ENCODE results near the gene TMC6.
"Not testable (repeated sequence)": the region's sequence is repeated elsewhere in the genome, so short reads cannot be mapped to it uniquely, and the experiment has no call there.

The TMC6 gene

DNA sequence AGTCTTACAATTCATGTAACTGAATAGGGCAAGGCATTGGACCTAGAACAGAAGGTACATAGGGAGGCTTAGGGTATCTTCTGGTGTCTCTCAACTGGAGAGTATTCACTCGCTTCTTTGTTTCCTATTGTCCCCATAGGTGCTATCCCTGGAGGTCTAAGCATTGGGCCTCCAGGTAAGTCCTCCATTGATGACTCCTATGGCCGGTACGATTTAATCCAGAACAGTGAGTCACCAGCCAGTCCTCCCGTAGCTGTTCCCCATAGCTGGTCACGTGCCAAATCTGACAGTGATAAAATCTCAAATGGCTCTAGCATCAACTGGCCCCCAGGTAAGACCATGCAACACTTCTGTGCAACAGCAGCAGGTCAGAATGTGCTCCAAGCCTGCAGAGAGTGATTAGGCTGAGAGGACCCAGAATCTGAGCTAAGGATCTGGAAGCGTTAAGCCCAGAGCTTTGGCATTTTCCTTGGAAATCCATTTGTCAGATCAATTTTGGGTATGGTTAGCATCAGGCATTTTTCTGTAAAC, 35.7 kb downstream of the TMC6 start:
- no peak overlapping the region for H3K27ac Mint-ChIP-seq
- ATAC-seq (replicated peaks) (no peak), DNase-seq (no peak)
- H3K9me3 Mint-ChIP-seq = no peaks in the 10 kb centered on the region
- no peaks in the 10 kb centered on the region for H3K27me3 Mint-ChIP-seq
- H3K4me1 Mint-ChIP-seq (ENCODE audit: low read depth in 2 of 2) = no peaks in the 10 kb centered on the region
- no peak overlapping the region for H3K4me3 Mint-ChIP-seq
- peaks cover 92% of the 10 kb centered on the region for H3K36me3 Mint-ChIP-seq (ENCODE audit: insufficient read depth)

DNA sequence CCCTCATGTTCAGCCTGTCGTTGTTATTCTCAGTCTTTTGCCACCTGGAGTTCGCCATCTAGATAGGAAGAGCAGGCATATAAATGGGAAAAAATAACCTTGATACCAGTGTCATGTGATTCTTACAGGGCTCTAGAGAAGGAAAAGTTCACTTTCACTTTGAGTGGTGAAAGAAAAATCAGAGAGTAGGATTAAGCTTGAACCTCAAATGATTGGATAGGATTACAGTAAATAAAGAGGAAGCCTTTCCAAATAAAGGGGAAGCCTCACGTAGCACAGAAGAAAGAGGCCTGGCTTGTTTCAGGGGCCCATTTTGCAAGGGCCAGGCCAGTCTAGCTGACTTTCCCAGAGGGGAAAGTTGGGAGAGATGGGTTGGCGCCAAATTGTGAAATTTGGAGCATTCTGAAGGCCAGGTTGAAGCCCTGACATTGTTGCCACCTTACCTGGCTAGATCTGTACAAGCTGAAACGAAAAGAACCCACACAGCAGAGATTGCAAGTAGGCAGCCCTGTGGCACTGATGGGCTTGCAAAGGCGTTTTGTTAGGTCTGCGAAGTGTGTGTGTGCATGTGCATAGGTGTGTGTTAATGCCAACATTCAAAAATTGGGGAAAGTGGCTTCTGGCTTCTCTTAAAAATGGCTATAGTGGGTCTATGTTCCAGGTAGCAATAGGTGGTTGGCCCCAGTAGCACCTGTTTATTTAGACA, 38.8 kb downstream of the TMC6 start:
- Mint-ChIP-seq H3K4me1 (ENCODE audit: low read depth in 2 of 2) (peaks cover 0 to 2% of the 10 kb centered on the region in 2 donors), H3K27me3 (no peaks in the 10 kb centered on the region), H3K9me3 (no peaks in the 10 kb centered on the region), H3K27ac (peak overlapping the region in 1 of 2 donors; percentile 29), H3K36me3 (ENCODE audit: insufficient read depth) (peaks cover 91% of the 10 kb centered on the region), H3K4me3 (no peak overlapping the region)
- ATAC-seq (replicated peaks) = no peak
- no peak for DNase-seq

- Mint-ChIP-seq H3K27me3 (no peaks in the 10 kb centered on the region), H3K4me3 (no peak overlapping the region), H3K4me1 (ENCODE audit: low read depth in 2 of 2) (peaks cover 0 to 2% of the 10 kb centered on the region in 2 donors), H3K9me3 (no peaks in the 10 kb centered on the region), H3K27ac (peak overlapping the region in 1 of 2 donors; percentile 48), H3K36me3 (ENCODE audit: insufficient read depth) (peaks cover 91% of the 10 kb centered on the region)
- ATAC-seq (replicated peaks) (no peak), DNase-seq (no peak)
Measured at GRCh38 chr17:78088529-78088928, 40.0 kb downstream of the TMC6 start.

GRCh38 chr17:78086740-78087139, 41.8 kb downstream of the TMC6 start:
- H3K4me3 Mint-ChIP-seq = no peak overlapping the region
- peak overlapping the region in 1 of 2 donors; percentile 22 for H3K27ac Mint-ChIP-seq
- H3K4me1 Mint-ChIP-seq (ENCODE audit: low read depth in 2 of 2) = peaks cover 0 to 2% of the 10 kb centered on the region in 2 donors
- no peak for ATAC-seq (replicated peaks)
- H3K27me3 Mint-ChIP-seq = no peaks in the 10 kb centered on the region
- no peak for DNase-seq
- no peaks in the 10 kb centered on the region for H3K9me3 Mint-ChIP-seq
- H3K36me3 Mint-ChIP-seq (ENCODE audit: insufficient read depth) = peaks cover 81% of the 10 kb centered on the region

GRCh38 chr17:78082988-78083387, 45.6 kb downstream of the TMC6 start:
- H3K27ac Mint-ChIP-seq = no peak overlapping the region
- ATAC-seq (replicated peaks) = no peak
- no peak for DNase-seq
- H3K36me3 Mint-ChIP-seq (ENCODE audit: insufficient read depth) = peaks cover 81% of the 10 kb centered on the region
- no peak overlapping the region for H3K4me3 Mint-ChIP-seq
- H3K4me1 Mint-ChIP-seq (ENCODE audit: low read depth in 2 of 2) = peaks cover 0 to 2% of the 10 kb centered on the region in 2 donors
- no peaks in the 10 kb centered on the region for H3K9me3 Mint-ChIP-seq
- H3K27me3 Mint-ChIP-seq = no peaks in the 10 kb centered on the region

- not testable (repeated sequence) for DNase-seq; H3K4me3 Mint-ChIP-seq; H3K27ac Mint-ChIP-seq; H3K4me1 Mint-ChIP-seq (ENCODE audit: low read depth in 2 of 2); H3K27me3 Mint-ChIP-seq; ATAC-seq (replicated peaks); H3K9me3 Mint-ChIP-seq
- H3K36me3 Mint-ChIP-seq (ENCODE audit: insufficient read depth) = peaks cover 85% of the 10 kb centered on the region
Measured at GRCh38 chr17:78082355-78082872, 46.1 kb downstream of the TMC6 start.

DNA sequence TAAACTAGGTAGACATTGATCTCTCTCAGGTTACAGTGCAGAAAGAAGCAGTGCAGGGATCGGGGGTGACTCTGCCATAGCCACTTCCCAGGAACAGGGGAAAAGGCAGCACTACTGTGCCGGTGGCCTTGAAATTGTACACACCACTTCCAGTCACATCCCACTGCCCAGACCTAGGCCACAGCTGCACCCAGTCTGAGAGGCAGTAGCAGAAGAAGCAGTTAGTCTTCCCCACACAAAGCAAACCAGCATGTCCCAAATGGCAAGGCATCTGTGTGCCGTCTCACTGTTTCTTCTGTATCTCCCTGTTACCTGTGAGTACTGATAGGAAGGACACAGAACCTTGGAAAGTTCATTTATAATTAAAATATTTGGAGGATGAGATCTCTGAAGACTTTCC, 47.0 kb downstream of the TMC6 start:
- no peaks in the 10 kb centered on the region for H3K27me3 Mint-ChIP-seq
- no peak for DNase-seq
- no peak for ATAC-seq (replicated peaks)
- no peak overlapping the region for H3K4me3 Mint-ChIP-seq
- no peaks in the 10 kb centered on the region for H3K9me3 Mint-ChIP-seq
- H3K27ac Mint-ChIP-seq = no peak overlapping the region
- H3K36me3 Mint-ChIP-seq (ENCODE audit: insufficient read depth) = peaks cover 86% of the 10 kb centered on the region
- peaks cover 0 to 2% of the 10 kb centered on the region in 2 donors for H3K4me1 Mint-ChIP-seq (ENCODE audit: low read depth in 2 of 2)

DNA sequence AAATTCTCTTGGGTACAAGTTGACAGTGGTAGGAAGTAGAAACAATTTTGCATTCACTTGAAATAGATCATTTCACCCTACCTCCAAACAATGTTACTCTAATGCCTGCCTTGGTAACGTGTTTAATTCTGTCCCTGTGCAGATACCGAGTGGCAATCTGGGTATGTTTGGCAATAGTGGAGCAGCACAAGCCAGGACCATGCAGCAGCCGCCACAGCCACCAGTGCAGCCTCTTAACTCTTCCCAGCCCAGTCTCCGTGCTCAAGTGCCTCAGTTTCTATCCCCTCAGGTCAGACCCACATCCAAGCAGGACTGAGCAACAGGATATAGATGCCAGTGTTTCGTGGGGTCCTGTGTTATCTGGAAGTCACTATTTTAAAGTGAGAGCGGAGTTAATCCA, 49.3 kb downstream of the TMC6 start:
- DNase-seq = no peak
- Mint-ChIP-seq H3K36me3 (ENCODE audit: insufficient read depth) (peaks cover 87% of the 10 kb centered on the region), H3K9me3 (no peaks in the 10 kb centered on the region), H3K27me3 (no peaks in the 10 kb centered on the region), H3K4me1 (ENCODE audit: low read depth in 2 of 2) (no peaks in the 10 kb centered on the region), H3K4me3 (no peak overlapping the region), H3K27ac (no peak overlapping the region)
- ATAC-seq (replicated peaks) = no peak

DNA sequence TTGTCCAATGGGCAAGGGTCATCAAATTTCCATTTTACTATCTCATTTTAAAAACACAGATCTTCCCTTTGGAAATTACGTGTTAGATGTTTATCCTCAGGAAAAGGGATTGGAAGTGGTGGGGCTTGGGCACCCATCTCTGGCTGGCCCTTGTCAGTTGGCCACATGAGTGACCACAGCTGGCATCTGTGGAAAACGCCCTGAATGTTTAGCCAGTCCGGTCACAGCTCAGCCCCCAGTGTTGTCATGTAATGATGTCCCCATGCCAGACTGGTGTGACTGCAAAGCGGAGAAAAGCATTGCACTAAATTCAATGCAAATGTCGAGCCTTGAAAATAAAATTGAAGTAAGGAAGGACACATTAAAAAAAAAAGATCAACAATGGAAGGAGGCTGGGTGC, 53.0 kb downstream of the TMC6 start:
- no peak overlapping the region for H3K4me3 Mint-ChIP-seq
- DNase-seq (no peak), ATAC-seq (replicated peaks) (no peak)
- H3K27ac Mint-ChIP-seq = peak overlapping the region in 1 of 2 donors; percentile 26
- no peaks in the 10 kb centered on the region for H3K9me3 Mint-ChIP-seq
- no peaks in the 10 kb centered on the region for H3K27me3 Mint-ChIP-seq
- peaks cover 96% of the 10 kb centered on the region for H3K36me3 Mint-ChIP-seq (ENCODE audit: insufficient read depth)
- no peaks in the 10 kb centered on the region for H3K4me1 Mint-ChIP-seq (ENCODE audit: low read depth in 2 of 2)

DNA sequence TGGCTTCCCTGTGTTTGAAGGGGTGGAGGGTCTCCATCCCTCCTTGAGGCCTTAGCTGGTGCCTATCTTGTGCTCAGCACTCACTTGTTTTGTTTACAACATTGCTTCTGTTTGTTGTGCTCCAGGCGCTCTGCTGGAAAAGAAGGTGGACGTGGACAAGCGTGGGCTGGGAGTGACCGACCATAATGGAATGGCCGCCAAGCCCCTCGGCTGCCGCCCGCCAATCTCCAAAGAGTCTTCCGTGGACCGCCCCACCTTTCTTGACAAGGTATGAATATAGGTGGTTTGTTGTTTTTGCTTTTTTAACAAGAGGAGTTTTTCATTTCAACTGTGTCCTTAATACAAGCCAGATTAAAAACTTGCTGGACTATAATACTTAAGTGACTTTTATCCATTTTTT, 53.5 kb downstream of the TMC6 start:
- H3K27me3 Mint-ChIP-seq = no peaks in the 10 kb centered on the region
- no peak overlapping the region for H3K4me3 Mint-ChIP-seq
- H3K27ac Mint-ChIP-seq = no peak overlapping the region
- ATAC-seq (replicated peaks) (no peak), DNase-seq (no peak)
- peaks cover 95% of the 10 kb centered on the region for H3K36me3 Mint-ChIP-seq (ENCODE audit: insufficient read depth)
- no peaks in the 10 kb centered on the region for H3K9me3 Mint-ChIP-seq
- H3K4me1 Mint-ChIP-seq (ENCODE audit: low read depth in 2 of 2) = no peaks in the 10 kb centered on the region

DNA sequence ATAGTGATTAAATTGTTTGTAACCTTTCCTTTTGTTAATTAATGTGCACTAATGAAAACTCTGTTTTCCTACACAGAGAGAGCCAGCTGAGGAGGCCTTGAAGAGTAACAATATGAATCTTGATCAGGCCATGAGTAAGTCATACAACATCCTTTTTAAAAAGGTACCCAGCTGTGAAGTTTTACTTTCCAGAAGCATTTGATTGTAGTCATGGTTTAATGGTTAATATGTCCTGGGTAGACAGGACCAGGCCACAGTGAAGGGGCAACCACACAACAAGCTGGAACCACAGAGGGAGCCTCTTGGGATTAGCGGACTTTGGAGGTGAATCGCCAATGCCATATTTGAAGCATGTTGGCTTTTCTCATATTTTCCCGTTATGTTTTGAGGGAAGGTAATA, 55.6 kb downstream of the TMC6 start:
- no peaks in the 10 kb centered on the region for H3K27me3 Mint-ChIP-seq
- no peaks in the 10 kb centered on the region for H3K9me3 Mint-ChIP-seq
- H3K4me3 Mint-ChIP-seq = no peak overlapping the region
- ATAC-seq (replicated peaks) (no peak), DNase-seq (no peak)
- H3K27ac Mint-ChIP-seq = peak overlapping the region in 1 of 2 donors; percentile 21
- peaks cover 96% of the 10 kb centered on the region for H3K36me3 Mint-ChIP-seq (ENCODE audit: insufficient read depth)
- H3K4me1 Mint-ChIP-seq (ENCODE audit: low read depth in 2 of 2) = no peaks in the 10 kb centered on the region

GRCh38 chr17:78069695-78070094, 58.9 kb downstream of the TMC6 start:
- no peak for DNase-seq
- H3K9me3 Mint-ChIP-seq = no peaks in the 10 kb centered on the region
- ATAC-seq (replicated peaks) = no peak
- no peak overlapping the region for H3K4me3 Mint-ChIP-seq
- no peaks in the 10 kb centered on the region for H3K27me3 Mint-ChIP-seq
- no peaks in the 10 kb centered on the region for H3K4me1 Mint-ChIP-seq (ENCODE audit: low read depth in 2 of 2)
- H3K27ac Mint-ChIP-seq = no peak overlapping the region
- peaks cover 96% of the 10 kb centered on the region for H3K36me3 Mint-ChIP-seq (ENCODE audit: insufficient read depth)

DNA sequence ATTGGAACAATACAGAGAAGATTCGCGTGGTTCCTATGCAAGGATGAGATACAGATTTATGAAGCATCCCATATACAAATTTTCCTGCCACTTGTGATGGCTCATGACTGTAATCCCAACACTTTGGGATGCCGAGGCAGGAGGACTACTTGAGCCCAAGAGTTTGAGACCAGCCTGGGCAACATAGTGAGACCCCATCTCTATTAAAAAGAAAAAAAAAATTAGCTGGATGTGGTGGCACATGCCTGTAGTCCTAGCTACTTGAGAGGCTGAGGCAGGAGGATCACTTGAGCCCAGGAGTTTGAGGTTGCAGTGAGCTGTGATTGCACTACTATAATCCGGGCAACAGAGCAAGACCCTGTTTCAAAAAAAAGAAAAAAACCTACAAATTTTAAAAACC, 61.6 kb downstream of the TMC6 start:
- H3K4me1 Mint-ChIP-seq (ENCODE audit: low read depth in 2 of 2); DNase-seq; H3K4me3 Mint-ChIP-seq; H3K27me3 Mint-ChIP-seq; ATAC-seq (replicated peaks); H3K9me3 Mint-ChIP-seq: not testable (repeated sequence)
- H3K27ac Mint-ChIP-seq = peak overlapping the region; percentile 19 to 32
- H3K36me3 Mint-ChIP-seq (ENCODE audit: insufficient read depth) = peaks cover 74% of the 10 kb centered on the region

GRCh38 chr17:78064708-78065107, 63.8 kb downstream of the TMC6 start:
- H3K4me1 Mint-ChIP-seq (ENCODE audit: low read depth in 2 of 2) = peaks cover 0 to 2% of the 10 kb centered on the region in 2 donors
- H3K9me3 Mint-ChIP-seq = no peaks in the 10 kb centered on the region
- H3K27ac Mint-ChIP-seq = peak overlapping the region in 1 of 2 donors; percentile 81
- no peak overlapping the region for H3K4me3 Mint-ChIP-seq
- DNase-seq = no peak
- no peak for ATAC-seq (replicated peaks)
- H3K27me3 Mint-ChIP-seq = no peaks in the 10 kb centered on the region
- H3K36me3 Mint-ChIP-seq (ENCODE audit: insufficient read depth) = peaks cover 52% of the 10 kb centered on the region
